Measurements from ENCODE around the gene MEIS2. TPM values are rescaled to one million over a fixed set of nuclear protein-coding genes. Genes with fewer than 3 reads are reported as not detected.
A peak's percentile ranks its signal among the peaks of the same experiment; 100 is the strongest.

The MEIS2 gene
- total RNA-seq, 1 donor = 73.0 TPM

DNA sequence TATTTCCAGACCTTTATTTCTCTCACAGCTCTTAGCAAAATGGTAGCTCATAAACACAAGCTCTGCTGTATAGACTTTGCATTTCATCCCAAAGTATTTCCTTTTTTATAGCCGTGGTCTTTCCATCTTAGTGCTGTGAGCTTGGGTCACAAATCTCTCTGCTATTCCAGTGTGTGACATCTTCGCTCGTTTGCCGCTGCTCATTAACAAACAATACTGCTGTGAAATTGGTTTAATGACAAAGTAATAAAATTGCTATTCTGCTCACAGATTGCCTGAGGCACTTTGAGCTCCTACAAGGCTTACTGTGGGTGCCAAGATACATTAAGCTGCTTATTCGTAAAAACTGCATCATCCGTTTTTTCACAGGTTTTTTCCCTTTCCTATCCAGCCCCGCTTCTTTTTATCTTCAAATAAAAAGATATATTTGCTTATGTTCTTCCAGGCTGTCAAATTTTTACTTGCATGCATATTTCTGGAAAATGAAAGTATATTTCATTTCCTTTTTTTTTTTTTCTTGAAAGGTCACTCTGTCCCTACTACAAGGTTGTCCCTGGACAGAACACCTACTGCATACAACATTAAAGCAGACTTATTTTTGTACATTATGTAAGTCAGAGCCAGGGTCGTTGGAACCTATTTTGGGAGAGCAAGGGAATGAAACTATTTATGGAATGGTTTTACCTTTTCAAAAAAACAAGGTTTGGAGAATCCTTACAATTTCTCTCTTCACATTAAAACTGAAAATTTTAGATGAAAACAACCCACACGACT lies 174.5 kb downstream of the MEIS2 start:
- DNase-seq (ENCODE audit: low read depth) = no peak
- no peak overlapping the region for H3K4me3 ChIP-seq (ENCODE audit: low read depth, low read length)
- TF ChIP-seq, protein P1, sequence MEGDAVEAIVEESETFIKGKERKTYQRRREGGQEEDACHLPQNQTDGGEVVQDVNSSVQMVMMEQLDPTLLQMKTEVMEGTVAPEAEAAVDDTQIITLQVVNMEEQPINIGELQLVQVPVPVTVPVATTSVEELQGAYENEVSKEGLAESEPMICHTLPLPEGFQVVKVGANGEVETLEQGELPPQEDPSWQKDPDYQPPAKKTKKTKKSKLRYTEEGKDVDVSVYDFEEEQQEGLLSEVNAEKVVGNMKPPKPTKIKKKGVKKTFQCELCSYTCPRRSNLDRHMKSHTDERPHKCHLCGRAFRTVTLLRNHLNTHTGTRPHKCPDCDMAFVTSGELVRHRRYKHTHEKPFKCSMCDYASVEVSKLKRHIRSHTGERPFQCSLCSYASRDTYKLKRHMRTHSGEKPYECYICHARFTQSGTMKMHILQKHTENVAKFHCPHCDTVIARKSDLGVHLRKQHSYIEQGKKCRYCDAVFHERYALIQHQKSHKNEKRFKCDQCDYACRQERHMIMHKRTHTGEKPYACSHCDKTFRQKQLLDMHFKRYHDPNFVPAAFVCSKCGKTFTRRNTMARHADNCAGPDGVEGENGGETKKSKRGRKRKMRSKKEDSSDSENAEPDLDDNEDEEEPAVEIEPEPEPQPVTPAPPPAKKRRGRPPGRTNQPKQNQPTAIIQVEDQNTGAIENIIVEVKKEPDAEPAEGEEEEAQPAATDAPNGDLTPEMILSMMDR (IDR thresholded peaks at IDR 0.05; ENCODE audit: insufficient read depth, low read depth, low read length) = no peak

DNA sequence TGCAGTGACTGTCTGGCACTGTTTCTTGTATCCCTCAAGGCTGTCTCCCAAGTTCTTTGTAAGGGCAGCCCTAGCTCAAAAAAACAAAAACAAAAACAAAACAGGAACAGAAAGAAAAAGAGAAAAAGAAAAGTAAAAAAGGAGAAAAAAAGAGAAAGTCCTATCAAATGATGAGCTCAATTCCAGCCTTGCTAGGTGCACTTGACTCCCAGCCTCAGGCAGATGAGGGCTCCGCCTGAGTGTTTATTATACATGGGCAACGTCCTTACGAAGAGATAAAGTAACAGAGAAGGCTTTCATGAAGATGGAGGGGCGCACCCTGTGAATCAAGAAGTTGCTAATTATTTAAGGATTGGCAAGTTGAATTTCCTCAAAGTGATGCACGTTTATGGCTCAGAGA lies 175.3 kb downstream of the MEIS2 start:
- no peak for DNase-seq (ENCODE audit: low read depth)
- TF ChIP-seq, protein P1 (IDR thresholded peaks at IDR 0.05; ENCODE audit: insufficient read depth, low read depth, low read length) = no peak
- H3K4me3 ChIP-seq (ENCODE audit: low read depth, low read length) = no peak overlapping the region

DNA sequence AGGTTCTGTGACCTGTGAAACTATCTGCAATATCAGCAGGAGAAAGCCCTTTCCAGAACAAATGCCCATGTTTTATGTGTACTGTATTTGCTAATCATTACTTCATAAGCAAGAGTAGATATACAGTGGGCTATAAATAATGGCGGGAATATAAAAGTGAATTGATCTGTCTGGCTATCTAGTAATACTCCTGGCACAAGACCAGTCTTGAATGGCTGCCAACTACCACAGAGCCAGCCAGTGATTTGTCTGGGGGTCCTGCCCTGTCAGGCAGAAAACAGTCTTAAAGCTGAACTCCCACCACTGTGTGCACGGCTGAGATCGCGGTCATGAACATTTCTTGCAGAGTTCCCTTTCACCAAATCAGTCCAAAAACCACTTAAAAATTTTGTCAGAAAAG lies 176.3 kb downstream of the MEIS2 start:
- TF ChIP-seq, protein P1 (IDR thresholded peaks at IDR 0.05; ENCODE audit: insufficient read depth, low read depth, low read length) = no peak
- DNase-seq (ENCODE audit: low read depth) = no peak
- H3K4me3 ChIP-seq (ENCODE audit: low read depth, low read length) = no peak overlapping the region

DNA sequence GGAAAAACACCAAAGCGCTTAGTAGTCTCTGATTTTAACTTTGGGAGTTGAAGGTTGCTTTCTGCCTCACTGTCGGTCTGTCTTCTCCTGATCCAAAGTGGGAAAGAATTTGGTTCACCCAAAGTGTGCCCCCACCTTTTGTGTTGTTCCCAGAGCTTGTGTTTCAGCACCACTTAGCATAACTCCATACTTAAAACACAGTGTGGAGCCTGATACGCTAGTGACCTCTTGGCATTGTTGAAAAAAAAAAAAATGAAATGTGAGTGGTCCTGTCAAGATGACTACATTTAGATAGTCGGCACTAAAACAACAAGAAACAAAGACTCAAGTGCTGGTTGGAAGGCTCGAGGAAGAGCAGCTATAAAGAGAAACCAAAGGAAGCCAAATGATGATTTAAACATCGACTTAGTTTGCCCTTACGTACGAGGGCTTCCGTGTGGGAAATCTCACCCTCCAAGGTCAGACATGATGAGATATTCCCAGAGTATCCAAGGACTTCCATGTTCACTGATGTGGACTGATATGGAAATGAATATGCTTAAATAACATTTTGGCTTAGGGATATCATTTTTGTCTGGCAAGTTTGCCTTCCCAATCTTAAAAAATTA lies 178.8 kb downstream of the MEIS2 start:
- TF ChIP-seq, protein P1 (IDR thresholded peaks at IDR 0.05; ENCODE audit: insufficient read depth, low read depth, low read length) = no peak
- no peak for DNase-seq (ENCODE audit: low read depth)
- H3K4me3 ChIP-seq (ENCODE audit: low read depth, low read length) = no peak overlapping the region

DNA sequence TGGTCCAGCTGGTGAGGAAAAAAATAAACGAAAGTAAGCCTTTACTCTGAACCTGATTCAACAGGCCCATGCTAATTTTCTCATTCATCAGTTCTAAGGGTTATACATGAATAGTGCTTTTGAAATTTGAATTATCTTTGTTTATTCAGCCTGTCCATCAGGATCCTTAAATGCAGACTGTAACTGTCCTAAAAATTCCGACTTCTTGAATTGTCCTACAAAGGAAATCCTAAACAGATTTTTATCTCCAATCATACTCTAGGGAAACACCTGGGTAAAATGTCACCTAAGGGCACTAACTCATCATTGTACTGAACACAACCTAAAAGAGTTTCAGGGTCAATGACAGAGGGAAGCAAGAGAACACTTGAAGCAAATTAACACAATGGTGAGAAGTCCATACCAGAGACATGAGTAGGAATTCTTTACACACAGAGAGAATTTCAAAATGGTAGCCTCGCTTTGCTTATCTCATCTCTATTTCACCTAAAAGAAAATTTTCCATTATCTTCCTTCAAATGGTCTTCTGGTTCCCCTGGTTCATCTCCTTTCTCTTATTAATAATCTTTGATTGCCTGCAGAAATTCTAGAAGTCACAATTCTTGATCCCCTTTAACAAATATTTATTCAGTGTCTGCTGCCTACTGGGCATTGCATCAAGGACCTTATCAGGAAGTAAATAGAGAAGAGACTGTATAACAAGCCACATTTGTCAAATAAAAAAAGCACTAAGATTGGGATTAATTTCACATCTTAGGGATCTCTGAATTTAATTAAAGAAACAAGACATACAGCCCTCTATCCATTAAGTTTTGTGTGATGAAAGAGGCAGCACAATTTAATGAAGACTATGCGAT lies 182.7 kb downstream of the MEIS2 start:
- no peak for DNase-seq (ENCODE audit: low read depth)
- no peak overlapping the region for H3K4me3 ChIP-seq (ENCODE audit: low read depth, low read length)
- TF ChIP-seq, protein P1 (IDR thresholded peaks at IDR 0.05; ENCODE audit: insufficient read depth, low read depth, low read length) = no peak

DNA sequence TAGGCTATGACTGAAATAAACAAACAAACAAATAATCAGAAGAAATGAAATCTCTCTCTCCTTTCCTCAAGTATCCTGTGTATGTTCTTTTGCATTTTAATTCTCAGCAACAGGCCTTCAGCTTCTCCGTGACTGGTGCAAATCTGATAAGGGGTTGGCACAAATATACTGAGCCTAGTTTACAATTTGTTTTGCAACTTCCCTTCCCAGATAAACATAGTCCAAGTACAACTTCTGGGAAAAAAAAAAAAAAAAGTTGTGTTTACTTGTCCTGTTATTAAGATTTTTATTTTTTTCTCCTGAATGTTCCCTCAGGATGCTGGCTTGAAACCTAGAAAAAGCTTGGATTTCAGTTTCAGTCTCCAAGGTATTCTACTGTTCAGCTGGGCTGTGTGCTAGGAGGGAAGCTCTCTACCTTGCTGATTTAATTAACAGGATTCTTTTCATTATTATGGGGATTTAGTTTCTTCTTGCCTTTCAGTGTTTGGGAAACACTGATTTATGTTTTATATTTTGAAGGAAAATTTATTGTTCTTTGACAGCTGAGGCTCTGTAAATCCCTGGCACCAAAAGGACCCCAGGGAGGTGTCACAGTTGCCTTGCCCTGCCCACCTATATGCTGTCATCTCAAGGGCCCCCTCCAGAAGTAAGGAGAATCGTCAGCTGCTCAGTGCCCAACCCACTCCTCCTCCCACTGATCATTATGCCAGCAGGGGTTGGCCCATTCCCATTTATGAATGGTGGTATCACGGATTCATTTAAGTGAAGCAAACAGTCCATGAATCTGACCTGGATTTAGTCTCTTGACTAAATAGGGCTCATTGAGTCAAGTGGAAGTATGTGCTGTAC lies 185.2 kb downstream of the MEIS2 start:
- TF ChIP-seq, protein P1 (IDR thresholded peaks at IDR 0.05; ENCODE audit: insufficient read depth, low read depth, low read length) = no peak
- no peak overlapping the region for H3K4me3 ChIP-seq (ENCODE audit: low read depth, low read length)
- peak; percentile 90 for DNase-seq (ENCODE audit: low read depth)

All from fibroblast of villous mesenchyme (primary cell).